ENCODE data around the gene FOXO3. TPM values are rescaled to one million over a fixed set of nuclear protein-coding genes. Genes with fewer than 3 reads are reported as not detected.

Gene FOXO3
- total RNA-seq, 6 experiments from 2014 or later: 18.1 to 45.2 (median 23.8) TPM

DNA sequence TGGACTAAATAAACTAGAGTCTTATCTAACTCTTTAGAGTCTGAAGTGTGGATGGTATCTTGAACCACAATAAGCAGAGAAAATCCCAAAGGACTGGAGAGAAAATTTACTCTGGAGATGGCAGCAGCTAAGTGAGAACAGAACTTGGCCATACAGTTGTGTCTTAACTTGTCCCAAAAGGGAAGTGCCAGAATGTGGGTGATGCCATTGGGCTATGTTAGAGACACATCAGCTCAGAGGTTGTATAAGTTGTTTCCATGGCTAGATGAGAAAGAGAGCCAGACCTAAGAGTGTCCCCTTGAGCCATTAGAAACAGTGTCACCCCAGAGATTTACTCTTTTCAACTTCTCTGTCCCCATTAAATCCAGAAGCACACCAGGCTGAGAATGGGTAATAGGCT is 36.2 kb downstream of the FOXO3 start:
- no peak overlapping the region for H3K27ac ChIP-seq
- ATAC-seq (no peak), DNase-seq (no peak)
- TF ChIP-seq POLR2A (IDR thresholded peaks at IDR 0.05) (no peak), CTCF (IDR thresholded peaks at IDR 0.05) (no peak)
- H3K36me3 ChIP-seq: no peaks in the 10 kb centered on the region
- no peaks in the 10 kb centered on the region for H3K9me3 ChIP-seq
- H3K4me3 ChIP-seq: no peak overlapping the region
- intact Hi-C loops (cut with DNase I): no loop called here
- H3K27me3 ChIP-seq: no peaks in the 10 kb centered on the region
- peaks cover 0 to 62% (median 23%) of the 10 kb centered on the region in 4 donors for H3K4me1 ChIP-seq

- Histone ChIP-seq H3K9me3 (no peaks in the 10 kb centered on the region), H3K27ac (no peak overlapping the region), H3K36me3 (no peaks in the 10 kb centered on the region), H3K27me3 (no peaks in the 10 kb centered on the region), H3K4me1 (peaks cover 0 to 54% (median 19%) of the 10 kb centered on the region in 4 donors), H3K4me3 (no peak overlapping the region)
- intact Hi-C loops (cut with DNase I): no loop called here
- no peak for DNase-seq
- WGBS (ENCODE audit: insufficient coverage, low coverage, low lambda C conversion rate, missing lambda C conversion rate): 41% methylated on average over 5 of the region's 5 CpGs
- peak in 1 of 4 donors; percentile 5 for ATAC-seq
- no peak for TF ChIP-seq POLR2A (IDR thresholded peaks at IDR 0.05)
- no peak for TF ChIP-seq CTCF (IDR thresholded peaks at IDR 0.05)
These were observed 37.0 kb downstream of the FOXO3 start for GRCh38 chr6:108597572-108598304.

- WGBS (ENCODE audit: insufficient coverage, low coverage, low lambda C conversion rate, missing lambda C conversion rate): 67% methylated on average over 2 of the region's 2 CpGs
- ATAC-seq (no peak), DNase-seq (no peak)
- Histone ChIP-seq H3K4me1 (peaks cover 0 to 47% (median 15%) of the 10 kb centered on the region in 4 donors), H3K27ac (no peak overlapping the region), H3K36me3 (no peaks in the 10 kb centered on the region), H3K9me3 (no peaks in the 10 kb centered on the region), H3K4me3 (no peak overlapping the region), H3K27me3 (no peaks in the 10 kb centered on the region)
- intact Hi-C loops (cut with DNase I): no loop called here
- TF ChIP-seq POLR2A (IDR thresholded peaks at IDR 0.05) (no peak), CTCF (IDR thresholded peaks at IDR 0.05) (no peak)
These were observed 37.7 kb downstream of the FOXO3 start for GRCh38 chr6:108598305-108598863.

DNA sequence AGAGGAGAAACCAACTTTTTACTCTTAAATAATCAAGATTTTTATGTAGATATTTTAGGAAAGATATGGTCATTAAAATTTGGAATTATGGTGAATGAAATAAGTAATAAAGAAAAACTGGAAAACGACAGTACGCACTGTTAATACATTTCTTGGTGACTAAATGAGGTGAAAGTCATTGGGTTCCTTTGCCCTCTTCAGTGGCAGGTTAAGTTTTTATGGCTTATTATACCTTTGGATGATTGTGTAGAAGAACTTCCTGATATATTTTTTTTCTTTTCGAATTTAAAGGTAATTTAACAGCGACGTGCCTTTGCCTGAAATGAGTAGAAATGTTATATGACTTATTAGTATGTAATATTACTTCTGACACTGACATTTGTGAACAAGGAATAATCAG is 43.4 kb downstream of the FOXO3 start:
- intact Hi-C loops (cut with DNase I): no loop called here
- ATAC-seq (no peak), DNase-seq (no peak)
- TF ChIP-seq POLR2A (IDR thresholded peaks at IDR 0.05) (no peak), CTCF (IDR thresholded peaks at IDR 0.05) (no peak)
- Histone ChIP-seq H3K27ac (no peak overlapping the region), H3K36me3 (no peaks in the 10 kb centered on the region), H3K4me3 (no peak overlapping the region), H3K9me3 (no peaks in the 10 kb centered on the region), H3K4me1 (peaks cover 0 to 32% (median 3%) of the 10 kb centered on the region in 4 donors), H3K27me3 (no peaks in the 10 kb centered on the region)
- WGBS (ENCODE audit: insufficient coverage, low coverage, low lambda C conversion rate, missing lambda C conversion rate): 85% methylated on average over 5 of the region's 5 CpGs

All from right lobe of liver (tissue), 6 donors.